Right atrium auricular region (tissue), 2 donors: ENCODE measurements around the gene ANKRD30B. TPM values are rescaled to one million over a fixed set of nuclear protein-coding genes. Genes with fewer than 3 reads are reported as not detected.
"Not testable (repeated sequence)": the region's sequence is repeated elsewhere in the genome, so short reads cannot be mapped to it uniquely, and the experiment has no call there.

Experiments used
- DNase-seq: peaks from one replicate; pipeline ENCODE4 v3.0.0-alpha.2; 2019; ENCODE audit warnings: low spot score
- H3K27ac ChIP-seq, 2 donors: fragments of 200-600 bp; sonication (generic); 1 replicate in 1 of 2; 2 replicates in 1 of 2; pipeline ENCODE4 v1.5.1; 2016 to 2019
- H3K27me3 ChIP-seq, 2 donors: fragments of 200-600 bp; sonication (generic); one replicate each; pipeline versions ENCODE4 v1.5.1 to v1.6.0; 2017 to 2019
- H3K36me3 ChIP-seq: fragments of 200-600 bp; sonication (generic); one replicate; pipeline ENCODE4 v1.5.1; 2016
- H3K4me1 ChIP-seq, 2 donors: fragments of 200-600 bp; sonication (generic); one replicate each; pipeline versions ENCODE4 v1.5.1 to v1.6.0; 2017 to 2019
- H3K4me3 ChIP-seq, 2 donors: fragments of 200-600 bp; sonication (generic); 1 replicate in 1 of 2; 2 replicates in 1 of 2; pipeline ENCODE4 v1.5.1; 2017 to 2019; ENCODE audit warnings: mild to moderate bottlenecking in 1 of 2, moderate library complexity in 1 of 2
- H3K9me3 ChIP-seq, 2 donors: fragments of 200-600 bp; sonication (generic); one replicate each; pipeline ENCODE4 v1.5.1; 2019
- CTCF ChIP-seq, 2 donors: fragments of 200-600 bp; sonication (generic); IDR thresholded peaks; one replicate each; pipeline ENCODE4 v1.5.1; 2019; ENCODE audit warnings: antibody characterized with exemption in 2 of 2
- total RNA-seq, 2 donors: library from RNA; depleted of rRNA; stranded (reverse); fragments of >200 nt; gene quantifications; one replicate each; pipeline ENCODE4 v1.1.0, GENCODE V29; 2016

Gene ANKRD30B
- total RNA-seq, 2 donors from 2014 or later, result not detected

GRCh38 chr18:14748496-14748895 lies 524 bp downstream of the ANKRD30B start:
- Histone ChIP-seq H3K36me3 (no peaks in the 10 kb centered on the region), H3K4me3 (no peak overlapping the region), H3K27ac (no peak overlapping the region), H3K9me3 (no peaks in the 10 kb centered on the region), H3K27me3 (peaks cover 0 to 5% of the 10 kb centered on the region in 2 donors), H3K4me1 (no peaks in the 10 kb centered on the region)
- DNase-seq, result no peak
- no peak for TF ChIP-seq CTCF (IDR thresholded peaks at IDR 0.05)

- DNase-seq, result not testable (repeated sequence)
Observed at GRCh38 chr18:14763566-14763965, 15.6 kb downstream of the ANKRD30B start.

GRCh38 chr18:14767474-14767873 lies 19.5 kb downstream of the ANKRD30B start:
- H3K4me3 ChIP-seq, result no peak overlapping the region
- H3K27me3 ChIP-seq, result no peaks in the 10 kb centered on the region
- no peaks in the 10 kb centered on the region for H3K9me3 ChIP-seq
- no peak for TF ChIP-seq CTCF (IDR thresholded peaks at IDR 0.05)
- DNase-seq, result no peak
- H3K27ac ChIP-seq, result no peak overlapping the region
- H3K4me1 ChIP-seq, result no peaks in the 10 kb centered on the region
- no peaks in the 10 kb centered on the region for H3K36me3 ChIP-seq

More at GRCh38 chr18:14763566-14763965, 15.6 kb downstream of the ANKRD30B start:
- not testable (repeated sequence) for H3K36me3 ChIP-seq, H3K27me3 ChIP-seq, H3K9me3 ChIP-seq, H3K4me1 ChIP-seq, H3K27ac ChIP-seq, H3K4me3 ChIP-seq

GRCh38 chr18:14768241-14768640 lies 20.3 kb downstream of the ANKRD30B start:
- DNase-seq, result no peak
- Histone ChIP-seq H3K36me3 (no peaks in the 10 kb centered on the region), H3K9me3 (no peaks in the 10 kb centered on the region), H3K4me3 (no peak overlapping the region), H3K27me3 (no peaks in the 10 kb centered on the region), H3K27ac (no peak overlapping the region), H3K4me1 (no peaks in the 10 kb centered on the region)
- TF ChIP-seq CTCF (IDR thresholded peaks at IDR 0.05), result no peak

GRCh38 chr18:14769381-14769780 lies 21.4 kb downstream of the ANKRD30B start:
- H3K9me3 ChIP-seq, result no peaks in the 10 kb centered on the region
- H3K4me1 ChIP-seq, result no peaks in the 10 kb centered on the region
- H3K27ac ChIP-seq, result no peak overlapping the region
- no peaks in the 10 kb centered on the region for H3K27me3 ChIP-seq
- no peak overlapping the region for H3K4me3 ChIP-seq
- no peak for TF ChIP-seq CTCF (IDR thresholded peaks at IDR 0.05)
- no peak for DNase-seq
- no peaks in the 10 kb centered on the region for H3K36me3 ChIP-seq

GRCh38 chr18:14776801-14777200 lies 28.8 kb downstream of the ANKRD30B start:
- no peak overlapping the region for H3K27ac ChIP-seq
- H3K27me3 ChIP-seq, result no peaks in the 10 kb centered on the region
- no peak for TF ChIP-seq CTCF (IDR thresholded peaks at IDR 0.05)
- no peak overlapping the region for H3K4me3 ChIP-seq
- no peaks in the 10 kb centered on the region for H3K4me1 ChIP-seq
- DNase-seq, result no peak
- no peaks in the 10 kb centered on the region for H3K36me3 ChIP-seq
- no peaks in the 10 kb centered on the region for H3K9me3 ChIP-seq
